Keratinocyte (primary cell): Measurements from ENCODE around the gene PSMB7.

Source experiments
- EZH2 ChIP-seq: IDR thresholded peaks from one replicate; pipeline ENCODE4 v1.6.1; 2012; ENCODE audit warnings: inconsistent platforms, mild to moderate bottlenecking, low read length, moderate library complexity
- TF ChIP-seq, protein P1 (sequence below), 3 experiments: IDR thresholded peaks in 1 of 3; conservative IDR thresholded peaks in 1 of 3; optimal IDR thresholded peaks in 1 of 3; 2 replicates in 2 of 3; 3 replicates in 1 of 3; pipeline versions ENCODE3 to v1.5.1; 2011; ENCODE audit warnings: low read length in 3 of 3, mild to moderate bottlenecking in 3 of 3, moderate library complexity in 2 of 3, control low read depth in 1 of 3, inconsistent platforms in 1 of 3; ENCODE audit not compliant: insufficient read depth in 2 of 3; ENCODE audit errors: extremely low read depth in 1 of 3

- TF ChIP-seq, protein P1, sequence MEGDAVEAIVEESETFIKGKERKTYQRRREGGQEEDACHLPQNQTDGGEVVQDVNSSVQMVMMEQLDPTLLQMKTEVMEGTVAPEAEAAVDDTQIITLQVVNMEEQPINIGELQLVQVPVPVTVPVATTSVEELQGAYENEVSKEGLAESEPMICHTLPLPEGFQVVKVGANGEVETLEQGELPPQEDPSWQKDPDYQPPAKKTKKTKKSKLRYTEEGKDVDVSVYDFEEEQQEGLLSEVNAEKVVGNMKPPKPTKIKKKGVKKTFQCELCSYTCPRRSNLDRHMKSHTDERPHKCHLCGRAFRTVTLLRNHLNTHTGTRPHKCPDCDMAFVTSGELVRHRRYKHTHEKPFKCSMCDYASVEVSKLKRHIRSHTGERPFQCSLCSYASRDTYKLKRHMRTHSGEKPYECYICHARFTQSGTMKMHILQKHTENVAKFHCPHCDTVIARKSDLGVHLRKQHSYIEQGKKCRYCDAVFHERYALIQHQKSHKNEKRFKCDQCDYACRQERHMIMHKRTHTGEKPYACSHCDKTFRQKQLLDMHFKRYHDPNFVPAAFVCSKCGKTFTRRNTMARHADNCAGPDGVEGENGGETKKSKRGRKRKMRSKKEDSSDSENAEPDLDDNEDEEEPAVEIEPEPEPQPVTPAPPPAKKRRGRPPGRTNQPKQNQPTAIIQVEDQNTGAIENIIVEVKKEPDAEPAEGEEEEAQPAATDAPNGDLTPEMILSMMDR (optimal IDR thresholded peaks at IDR 0.05 in 1 of 3, IDR thresholded peaks at IDR 0.05 in 1 of 3, conservative IDR thresholded peaks at IDR 0.05 in 1 of 3; ENCODE audit: extremely low read depth in 1 of 3, insufficient read depth in 2 of 3, low read length in 3 of 3): peak in 1 of 3 experiments; percentile 31
- TF ChIP-seq EZH2: no peak
Measured at GRCh38 chr9:124357721-124358361, 57.4 kb downstream of the PSMB7 start.
